Fibroblast of the aortic adventitia (primary cell): ENCODE results near the gene USP1. TPM values are rescaled to one million over a fixed set of nuclear protein-coding genes. Genes with fewer than 3 reads are reported as not detected.

ENCODE experiments used
- DNase-seq: peaks from one replicate; pipeline ENCODE4 v3.0.0-alpha.2; 2010; ENCODE audit warnings: low read depth
- H3K4me3 ChIP-seq: 2 replicates; pipeline ENCODE4 v1.5.1; 2011; ENCODE audit warnings: low read depth, mild to moderate bottlenecking, control low read depth, low read length, moderate library complexity
- total RNA-seq: library from RNA; depleted of rRNA; stranded (reverse); fragments of >200 nt; gene quantifications from 2 replicates; pipeline ENCODE4 v1.2.3, GENCODE V29; 2012; ENCODE audit warnings: low replicate concordance
- TF ChIP-seq, protein P1 (sequence below): IDR thresholded peaks from 2 replicates; pipeline ENCODE4 v1.5.1; 2011; ENCODE audit warnings: mild to moderate bottlenecking, low read length, control low read depth, inconsistent platforms; ENCODE audit not compliant: insufficient read depth

Gene USP1
- total RNA-seq, 1 donor, result 64.8 TPM

DNA sequence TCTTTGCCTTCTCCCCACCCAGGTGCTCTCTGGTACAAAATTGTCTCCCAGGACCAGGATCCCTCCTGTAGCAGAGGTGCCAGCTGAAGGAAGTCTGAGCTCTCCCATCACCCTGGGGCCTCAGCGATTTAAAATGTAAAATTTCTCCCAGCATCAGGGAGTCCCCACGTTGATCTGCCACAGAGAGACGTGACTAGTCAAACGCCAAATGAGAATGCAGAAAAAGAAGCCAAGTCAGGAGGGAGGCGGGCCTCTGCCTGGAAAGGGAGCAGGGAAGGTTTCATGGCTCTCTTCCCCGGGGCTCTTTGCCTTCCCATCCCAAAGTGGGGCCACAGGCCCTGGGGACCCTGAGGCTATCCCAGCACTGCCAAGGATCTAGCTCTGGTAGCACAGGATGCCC is 40.0 kb upstream of the USP1 start:
- no peak for DNase-seq
- no peak overlapping the region for H3K4me3 ChIP-seq
- TF ChIP-seq, protein P1, sequence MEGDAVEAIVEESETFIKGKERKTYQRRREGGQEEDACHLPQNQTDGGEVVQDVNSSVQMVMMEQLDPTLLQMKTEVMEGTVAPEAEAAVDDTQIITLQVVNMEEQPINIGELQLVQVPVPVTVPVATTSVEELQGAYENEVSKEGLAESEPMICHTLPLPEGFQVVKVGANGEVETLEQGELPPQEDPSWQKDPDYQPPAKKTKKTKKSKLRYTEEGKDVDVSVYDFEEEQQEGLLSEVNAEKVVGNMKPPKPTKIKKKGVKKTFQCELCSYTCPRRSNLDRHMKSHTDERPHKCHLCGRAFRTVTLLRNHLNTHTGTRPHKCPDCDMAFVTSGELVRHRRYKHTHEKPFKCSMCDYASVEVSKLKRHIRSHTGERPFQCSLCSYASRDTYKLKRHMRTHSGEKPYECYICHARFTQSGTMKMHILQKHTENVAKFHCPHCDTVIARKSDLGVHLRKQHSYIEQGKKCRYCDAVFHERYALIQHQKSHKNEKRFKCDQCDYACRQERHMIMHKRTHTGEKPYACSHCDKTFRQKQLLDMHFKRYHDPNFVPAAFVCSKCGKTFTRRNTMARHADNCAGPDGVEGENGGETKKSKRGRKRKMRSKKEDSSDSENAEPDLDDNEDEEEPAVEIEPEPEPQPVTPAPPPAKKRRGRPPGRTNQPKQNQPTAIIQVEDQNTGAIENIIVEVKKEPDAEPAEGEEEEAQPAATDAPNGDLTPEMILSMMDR, result no peak

DNA sequence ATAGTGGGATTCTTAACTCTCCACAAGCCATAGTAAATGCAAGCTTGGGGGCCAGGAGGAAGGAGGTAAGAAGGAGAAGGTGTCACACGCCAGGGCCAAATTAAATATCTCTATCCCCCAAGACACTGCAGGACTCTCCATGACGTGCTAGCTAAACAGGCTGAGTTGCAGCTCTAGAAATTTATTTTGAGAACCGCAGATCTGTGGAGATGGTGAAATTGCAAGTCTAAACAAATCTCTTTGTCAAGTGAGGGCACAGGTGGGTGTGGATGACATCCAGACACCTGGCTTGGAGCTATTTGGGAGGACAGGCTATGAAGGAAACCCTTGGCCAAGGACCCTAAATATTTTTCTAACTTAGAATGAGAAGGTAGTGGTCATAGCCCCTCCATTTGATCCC is 39.5 kb upstream of the USP1 start:
- TF ChIP-seq, protein P1, result no peak
- no peak for DNase-seq
- no peak overlapping the region for H3K4me3 ChIP-seq

DNA sequence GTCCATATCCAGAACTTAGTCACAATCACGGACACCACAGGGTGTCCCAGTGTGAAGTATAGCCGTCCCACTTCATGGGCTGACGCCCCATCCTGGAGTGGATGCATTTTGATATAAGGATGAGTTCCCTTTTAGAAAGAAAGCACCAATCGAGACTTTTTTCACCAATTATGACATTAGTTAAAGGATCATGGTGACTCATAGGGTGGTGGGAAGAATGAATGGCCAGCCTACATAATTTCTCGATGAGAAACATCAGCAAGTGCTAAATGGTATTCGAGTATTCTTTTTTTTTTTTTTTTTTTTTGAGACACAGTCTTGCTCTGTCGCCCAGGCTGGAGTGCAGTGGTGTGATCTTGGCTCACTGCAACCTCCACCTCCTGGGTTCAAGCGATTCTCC is 38.5 kb upstream of the USP1 start:
- H3K4me3 ChIP-seq, result no peak overlapping the region
- DNase-seq, result peak; percentile 67
- TF ChIP-seq, protein P1, result no peak

DNA sequence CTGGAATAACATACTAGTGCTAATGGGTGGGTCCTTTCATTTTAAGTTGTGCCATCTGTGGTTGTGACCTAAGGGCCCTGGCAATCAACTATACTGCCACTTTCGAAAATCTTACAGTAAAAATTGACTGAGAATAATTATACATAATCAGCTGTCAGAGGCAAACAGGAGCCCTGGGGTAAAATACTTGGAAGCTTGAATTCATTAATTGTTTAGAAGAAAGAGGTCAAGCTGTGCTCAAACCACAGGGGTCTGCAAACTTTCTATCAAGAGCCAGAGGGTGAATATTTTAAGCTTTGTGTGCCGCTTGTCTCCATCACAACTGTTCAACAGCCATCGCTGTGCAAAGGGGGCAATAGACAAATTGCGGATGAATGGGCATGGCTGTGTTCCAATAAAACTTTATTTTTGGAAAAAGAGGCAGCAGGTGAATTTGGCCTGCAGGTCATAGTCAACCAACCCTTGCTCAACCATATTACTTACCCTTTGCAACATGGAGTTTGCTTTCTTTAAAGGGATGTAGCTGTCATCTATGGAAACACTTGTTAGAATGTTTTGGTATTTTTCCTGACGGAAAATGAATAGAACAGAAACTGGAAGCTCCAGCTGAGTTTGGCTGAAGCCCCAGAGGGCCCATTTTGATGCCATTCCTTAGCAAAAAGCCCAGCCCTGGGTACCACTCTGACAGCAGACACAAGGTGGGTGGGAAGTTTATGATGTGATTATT is 35.7 kb upstream of the USP1 start:
- TF ChIP-seq, protein P1, result no peak
- H3K4me3 ChIP-seq, result no peak overlapping the region
- DNase-seq, result no peak

DNA sequence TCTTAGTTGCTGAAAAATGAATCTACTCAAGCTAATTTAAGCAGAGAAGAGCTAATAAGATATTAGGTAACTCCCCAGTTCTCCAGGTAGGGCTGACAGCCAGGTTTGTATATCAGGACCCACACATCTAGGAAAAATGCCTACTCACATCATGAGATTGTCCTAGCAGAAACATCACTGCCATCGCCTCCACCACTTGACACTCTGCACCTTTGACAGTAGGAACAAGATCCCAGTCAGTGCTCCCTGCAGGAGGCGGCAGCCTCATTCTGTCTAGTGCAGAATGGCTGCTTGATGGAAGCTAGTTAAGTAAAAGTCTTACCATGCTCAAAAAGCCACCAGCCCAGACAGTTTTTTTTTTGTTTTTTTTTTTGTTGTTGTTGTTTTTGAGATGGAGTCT is 31.6 kb upstream of the USP1 start:
- TF ChIP-seq, protein P1, result no peak
- DNase-seq, result no peak
- no peak overlapping the region for H3K4me3 ChIP-seq

DNA sequence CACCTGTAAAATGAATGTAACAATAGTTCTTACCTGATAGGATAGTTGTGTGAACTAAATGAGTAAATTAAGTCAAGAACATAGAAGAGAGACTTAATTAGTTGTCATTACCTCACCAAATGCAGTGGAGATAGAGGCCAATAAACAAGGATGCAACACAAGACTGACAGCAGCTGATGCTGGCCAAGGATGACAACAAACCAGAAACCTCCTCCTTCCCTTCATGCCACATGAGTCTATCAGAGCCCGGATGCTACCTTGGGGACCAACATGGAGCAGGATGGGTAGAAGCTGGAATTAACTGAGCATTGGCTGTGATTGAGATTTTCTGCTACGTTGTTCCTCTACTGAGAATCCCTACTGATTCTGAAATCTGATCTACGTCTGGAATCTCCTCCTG is 30.3 kb upstream of the USP1 start:
- no peak for DNase-seq
- TF ChIP-seq, protein P1, result no peak
- H3K4me3 ChIP-seq, result no peak overlapping the region
